Measurements from ENCODE around the gene PPM1H. TPM values are rescaled to one million over a fixed set of nuclear protein-coding genes. Genes with fewer than 3 reads are reported as not detected.

PPM1H gene
- total and polyA plus RNA-seq, 10 of the 15 experiments (the other 5 are each of a cell fraction or from before 2014, with no cell fraction given): 0.11 to 0.83 (median 0.49) TPM

DNA sequence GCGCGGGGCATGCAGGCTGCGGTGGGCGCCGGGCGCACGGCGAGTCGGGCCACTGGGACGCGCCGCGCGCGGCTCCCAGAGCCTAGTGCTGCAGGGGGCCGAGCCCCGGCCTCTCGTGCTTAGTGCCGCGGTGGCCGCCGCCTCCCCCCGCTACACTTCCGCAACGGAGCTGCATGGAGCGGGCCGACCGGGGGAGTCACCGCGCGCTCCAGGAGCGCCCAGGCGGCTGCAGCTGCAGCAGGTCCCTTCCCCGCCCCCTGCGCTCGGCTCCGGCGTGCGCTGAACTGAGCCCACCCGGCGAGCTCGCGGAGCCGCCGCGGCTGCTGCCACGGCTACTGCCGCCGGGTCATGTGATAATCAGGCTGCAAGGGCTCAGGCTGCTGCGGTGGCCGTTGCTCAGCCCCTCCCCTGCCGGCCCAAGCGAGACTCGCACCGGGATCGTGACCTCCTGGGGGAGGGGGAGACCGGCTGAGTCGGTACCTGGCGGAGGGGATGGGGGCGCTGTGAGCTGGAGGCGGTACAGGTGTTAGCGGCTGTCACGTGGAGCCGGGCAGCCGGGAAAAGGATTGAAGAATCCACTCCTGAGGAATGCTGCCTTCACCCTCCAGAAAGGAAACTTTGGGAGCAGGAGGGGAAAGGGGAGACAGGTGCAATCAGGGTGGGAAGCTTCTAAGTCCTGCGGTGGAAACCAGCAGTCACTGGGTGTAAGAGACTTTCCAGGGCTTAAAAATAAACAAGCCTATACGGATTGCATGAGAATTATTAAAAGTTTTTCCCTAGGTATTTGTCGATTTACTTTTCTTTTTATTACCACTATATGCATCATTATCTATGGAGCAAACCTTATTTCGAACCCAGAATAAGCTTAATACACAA is at the start of gene PPM1H (continued):
- no peak for TF ChIP-seq POLR2AphosphoS2 (IDR thresholded peaks at IDR 0.05; ENCODE audit: low read depth, low read length)
- peak; percentile 56; the same call in 1 of the 2 replicates for TF ChIP-seq GATAD2B (conservative IDR thresholded peaks at IDR 0.05; ENCODE audit: low read depth)
- no peak for TF ChIP-seq POLR2AphosphoS5 (IDR thresholded peaks at IDR 0.05; ENCODE audit: low read length)
- TF ChIP-seq, protein P1, sequence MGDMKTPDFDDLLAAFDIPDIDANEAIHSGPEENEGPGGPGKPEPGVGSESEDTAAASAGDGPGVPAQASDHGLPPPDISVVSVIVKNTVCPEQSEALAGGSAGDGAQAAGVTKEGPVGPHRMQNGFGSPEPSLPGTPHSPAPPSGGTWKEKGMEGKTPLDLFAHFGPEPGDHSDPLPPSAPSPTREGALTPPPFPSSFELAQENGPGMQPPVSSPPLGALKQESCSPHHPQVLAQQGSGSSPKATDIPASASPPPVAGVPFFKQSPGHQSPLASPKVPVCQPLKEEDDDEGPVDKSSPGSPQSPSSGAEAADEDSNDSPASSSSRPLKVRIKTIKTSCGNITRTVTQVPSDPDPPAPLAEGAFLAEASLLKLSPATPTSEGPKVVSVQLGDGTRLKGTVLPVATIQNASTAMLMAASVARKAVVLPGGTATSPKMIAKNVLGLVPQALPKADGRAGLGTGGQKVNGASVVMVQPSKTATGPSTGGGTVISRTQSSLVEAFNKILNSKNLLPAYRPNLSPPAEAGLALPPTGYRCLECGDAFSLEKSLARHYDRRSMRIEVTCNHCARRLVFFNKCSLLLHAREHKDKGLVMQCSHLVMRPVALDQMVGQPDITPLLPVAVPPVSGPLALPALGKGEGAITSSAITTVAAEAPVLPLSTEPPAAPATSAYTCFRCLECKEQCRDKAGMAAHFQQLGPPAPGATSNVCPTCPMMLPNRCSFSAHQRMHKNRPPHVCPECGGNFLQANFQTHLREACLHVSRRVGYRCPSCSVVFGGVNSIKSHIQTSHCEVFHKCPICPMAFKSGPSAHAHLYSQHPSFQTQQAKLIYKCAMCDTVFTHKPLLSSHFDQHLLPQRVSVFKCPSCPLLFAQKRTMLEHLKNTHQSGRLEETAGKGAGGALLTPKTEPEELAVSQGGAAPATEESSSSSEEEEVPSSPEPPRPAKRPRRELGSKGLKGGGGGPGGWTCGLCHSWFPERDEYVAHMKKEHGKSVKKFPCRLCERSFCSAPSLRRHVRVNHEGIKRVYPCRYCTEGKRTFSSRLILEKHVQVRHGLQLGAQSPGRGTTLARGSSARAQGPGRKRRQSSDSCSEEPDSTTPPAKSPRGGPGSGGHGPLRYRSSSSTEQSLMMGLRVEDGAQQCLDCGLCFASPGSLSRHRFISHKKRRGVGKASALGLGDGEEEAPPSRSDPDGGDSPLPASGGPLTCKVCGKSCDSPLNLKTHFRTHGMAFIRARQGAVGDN (IDR thresholded peaks at IDR 0.05): no peak
- TF ChIP-seq, protein P2, sequence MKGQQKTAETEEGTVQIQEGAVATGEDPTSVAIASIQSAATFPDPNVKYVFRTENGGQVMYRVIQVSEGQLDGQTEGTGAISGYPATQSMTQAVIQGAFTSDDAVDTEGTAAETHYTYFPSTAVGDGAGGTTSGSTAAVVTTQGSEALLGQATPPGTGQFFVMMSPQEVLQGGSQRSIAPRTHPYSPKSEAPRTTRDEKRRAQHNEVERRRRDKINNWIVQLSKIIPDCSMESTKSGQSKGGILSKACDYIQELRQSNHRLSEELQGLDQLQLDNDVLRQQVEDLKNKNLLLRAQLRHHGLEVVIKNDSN (IDR thresholded peaks at IDR 0.05; ENCODE audit: borderline replicate concordance, extremely low read length, insufficient read depth, low read depth, low read length): peak; percentile 60

DNA sequence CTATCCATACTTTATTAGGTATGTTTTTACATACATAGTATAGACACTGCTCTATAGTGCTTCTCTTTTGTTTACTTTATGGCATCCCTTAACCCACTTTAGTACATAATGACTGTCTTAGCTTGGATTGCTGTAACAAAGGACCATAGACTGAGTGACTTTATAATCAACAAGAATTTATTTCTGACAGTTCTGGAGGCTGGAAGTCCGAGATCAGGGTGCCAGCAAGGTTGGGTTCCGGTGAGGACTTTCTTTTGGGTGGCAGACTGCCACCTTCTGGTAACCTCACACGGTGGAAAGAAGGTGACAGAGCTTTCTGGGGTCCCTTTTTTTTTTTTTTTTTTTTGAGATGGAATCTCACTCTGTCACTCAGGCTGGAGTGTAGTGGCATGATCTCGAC is 48.6 kb upstream of the PPM1H start:
- POLR2A ChIA-PET: no interaction called here
- TF ChIP-seq RELA (IDR thresholded peaks at IDR 0.05; ENCODE audit: borderline replicate concordance, partially characterized antibody) (no peak), TARDBP (IDR thresholded peaks at IDR 0.05; ENCODE audit: borderline replicate concordance) (no peak), STAT1 (conservative IDR thresholded peaks at IDR 0.05) (no peak), SRF (IDR thresholded peaks at IDR 0.05; ENCODE audit: low read depth in 2 of 2, low read length in 2 of 2) (no peak), EZH2 (IDR thresholded peaks at IDR 0.05; ENCODE audit: borderline replicate concordance, control insufficient read depth, low read depth, low read length) (no peak), POLR2AphosphoS5 (IDR thresholded peaks at IDR 0.05; ENCODE audit: low read length) (no peak), BRCA1 (IDR thresholded peaks at IDR 0.05; ENCODE audit: low read depth, low read length) (no peak), SIX5 (IDR thresholded peaks at IDR 0.05; ENCODE audit: low read depth, low read length, severe bottlenecking) (no peak), CREM (IDR thresholded peaks at IDR 0.05; ENCODE audit: low read depth) (no peak), SMAD5 (IDR thresholded peaks at IDR 0.05; ENCODE audit: low read depth) (no peak), SUPT20H (IDR thresholded peaks at IDR 0.05; ENCODE audit: borderline replicate concordance, control insufficient read depth, low read depth, low read length) (no peak)
- TF ChIP-seq, protein P3, sequence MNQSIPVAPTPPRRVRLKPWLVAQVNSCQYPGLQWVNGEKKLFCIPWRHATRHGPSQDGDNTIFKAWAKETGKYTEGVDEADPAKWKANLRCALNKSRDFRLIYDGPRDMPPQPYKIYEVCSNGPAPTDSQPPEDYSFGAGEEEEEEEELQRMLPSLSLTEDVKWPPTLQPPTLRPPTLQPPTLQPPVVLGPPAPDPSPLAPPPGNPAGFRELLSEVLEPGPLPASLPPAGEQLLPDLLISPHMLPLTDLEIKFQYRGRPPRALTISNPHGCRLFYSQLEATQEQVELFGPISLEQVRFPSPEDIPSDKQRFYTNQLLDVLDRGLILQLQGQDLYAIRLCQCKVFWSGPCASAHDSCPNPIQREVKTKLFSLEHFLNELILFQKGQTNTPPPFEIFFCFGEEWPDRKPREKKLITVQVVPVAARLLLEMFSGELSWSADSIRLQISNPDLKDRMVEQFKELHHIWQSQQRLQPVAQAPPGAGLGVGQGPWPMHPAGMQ (IDR thresholded peaks at IDR 0.05; ENCODE audit: borderline replicate concordance): no peak

More for the DNA sequence above, 48.6 kb upstream of the PPM1H start:
- CTCF ChIA-PET: interaction anchor here (0.6 to 1.0 kb wide), 2 partner anchors 170 to 765 kb away, joined by 3 read pairs; no protein-coding TSS in a partner anchor
- no peaks in the 10 kb centered on the region for H3K27me3 ChIP-seq (replicated peaks in 1 of 2; ENCODE audit: control insufficient read depth in 2 of 2, insufficient read depth in 2 of 2, low read length in 1 of 2)
- intact Hi-C loops (cut with micrococcal nuclease; ENCODE audit: unreplicated experiment) (no loop called here), in situ Hi-C loops (cut with MboI) (no loop called here)
- H3K9me3 ChIP-seq (replicated peaks; ENCODE audit: control insufficient read depth, insufficient read depth, low read length): no peaks in the 10 kb centered on the region
- SMC1A ChIA-PET (ENCODE audit: uncharacterized antibody, unreplicated experiment): no interaction called here
- no peak for DNase-seq (ENCODE audit: low read depth, low spot score)
- BruUV-seq (replicated peaks): no TSS peak
- no peak for ATAC-seq
- H2AFZ ChIP-seq (ENCODE audit: control insufficient read depth, low read depth, low read length): no peak overlapping the region
- H3K36me3 ChIP-seq (ENCODE audit: control insufficient read depth in 2 of 2, insufficient read depth in 2 of 2, low read length in 1 of 2): no peaks in the 10 kb centered on the region
- H3K4me3 ChIP-seq: no peak overlapping the region
- RAD21 ChIA-PET (ENCODE audit: unreplicated experiment): interaction anchor here (0.5 kb wide), 1 partner anchor 102 kb away, joined by 6 read pairs; no protein-coding TSS in a partner anchor
- WGBS (ENCODE audit: insufficient coverage, insufficient replicate concordance, low lambda C conversion rate, missing lambda C conversion rate): 0% methylated on average over 3 of the region's 4 CpGs
- H3K79me2 ChIP-seq (ENCODE audit: control insufficient read depth, insufficient read depth, low read length): no peaks in the 10 kb centered on the region
- no peak overlapping the region for H3K9ac ChIP-seq (ENCODE audit: control insufficient read depth, insufficient read depth, low read length)
- H3K4me1 ChIP-seq (ENCODE audit: control insufficient read depth, insufficient read depth, low read length): no peaks in the 10 kb centered on the region
- no peak for FAIRE-seq
- H3K27ac ChIP-seq (ENCODE audit: control insufficient read depth, insufficient read depth): no peak overlapping the region
- H4K20me1 ChIP-seq (ENCODE audit: control insufficient read depth, insufficient read depth): no peaks in the 10 kb centered on the region
- no peak overlapping the region for H3K4me2 ChIP-seq (ENCODE audit: control insufficient read depth, insufficient read depth)

Measured in GM12878 (cell line).